ENCODE data around the gene PCSK5. TPM values are rescaled to one million over a fixed set of nuclear protein-coding genes. Genes with fewer than 3 reads are reported as not detected.

The PCSK5 gene
- total RNA-seq, 1 experiment from 2014 or later, result 7.5 TPM

GRCh38 chr9:75852746-75853145 lies 37.7 kb upstream of the PCSK5 start:
- Histone ChIP-seq H2BK120ac (ENCODE audit: low read depth, low read length, poor library complexity, severe bottlenecking) (no peak overlapping the region), H4K8ac (replicated peaks; ENCODE audit: insufficient read length, low read depth, low read length) (no peak overlapping the region)
- no peak overlapping the region for H3K27ac Mint-ChIP-seq

More at GRCh38 chr9:75852746-75853145, 37.7 kb upstream of the PCSK5 start:
- no peak overlapping the region for H3K18ac ChIP-seq (ENCODE audit: insufficient read length, low read depth, low read length)
- no peaks in the 10 kb centered on the region for H3K79me2 ChIP-seq (ENCODE audit: insufficient read depth, low read length)
- Mint-ChIP-seq H3K36me3 (ENCODE audit: insufficient read depth in 1 of 3, low read depth in 3 of 3) (no peaks in the 10 kb centered on the region), H3K4me3 (no peak overlapping the region), H3K27me3 (ENCODE audit: low read depth) (no peaks in the 10 kb centered on the region), H3K9me3 (no peaks in the 10 kb centered on the region), H3K4me1 (peaks cover 4 to 7% of the 10 kb centered on the region in 2 experiments; a peak in 3 of 4 replicates)
- no peak for DNase-seq
- H3K4me2 ChIP-seq (ENCODE audit: insufficient read depth, insufficient read length, low read length), result no peak overlapping the region
- no peak overlapping the region for H2AK5ac ChIP-seq (ENCODE audit: insufficient read length, low read length)
- H3T11ph ChIP-seq (ENCODE audit: low read length), result no peak overlapping the region
- no peaks in the 10 kb centered on the region for H3K23me2 ChIP-seq (ENCODE audit: insufficient read length, low read depth, low read length, poor library complexity, severe bottlenecking)
- WGBS (ENCODE audit: extremely low coverage, insufficient read length, low lambda C conversion rate), result no CpG with 5 or more reads among the region's 4 CpGs
- no peak overlapping the region for H2AFZ ChIP-seq (ENCODE audit: low read length)
- H2BK12ac ChIP-seq (ENCODE audit: insufficient read length, low read depth, low read length), result no peak overlapping the region
- H3K79me1 ChIP-seq (ENCODE audit: insufficient read depth, low read depth, low read length, poor library complexity, severe bottlenecking), result no peaks in the 10 kb centered on the region
- H3K27ac ChIP-seq (ENCODE audit: insufficient read length, low read depth, low read length), result no peak overlapping the region
- H4K20me1 ChIP-seq (ENCODE audit: control insufficient read depth, insufficient read depth, insufficient read length), result no peaks in the 10 kb centered on the region
- H2BK5ac ChIP-seq (ENCODE audit: insufficient read length, low read length), result no peak overlapping the region
- no peak overlapping the region for H4K91ac ChIP-seq (ENCODE audit: insufficient read length, low read depth, low read length)
- no peak for TF ChIP-seq CTCF (conservative IDR thresholded peaks at IDR 0.05)
- H3K56ac ChIP-seq (ENCODE audit: insufficient read length, low read depth, low read length), result no peak overlapping the region
- H3K9me3 ChIP-seq (ENCODE audit: control insufficient read depth, low read depth, low read length), result no peaks in the 10 kb centered on the region
- H2BK20ac ChIP-seq (ENCODE audit: low read depth, low read length, poor library complexity, severe bottlenecking), result no peak overlapping the region
- H3K27me3 ChIP-seq (ENCODE audit: insufficient read depth, low read length), result no peaks in the 10 kb centered on the region
- H3K14ac ChIP-seq (ENCODE audit: insufficient read depth, low read length), result no peak overlapping the region
- H4K5ac ChIP-seq (ENCODE audit: insufficient read length, low read depth, low read length), result no peak overlapping the region
- H3K4ac ChIP-seq (ENCODE audit: low read depth, low read length), result no peak overlapping the region
- no peak overlapping the region for H2BK15ac ChIP-seq (ENCODE audit: low read depth, low read length)
- H3K23ac ChIP-seq (ENCODE audit: insufficient read length, low read depth, low read length), result no peak overlapping the region
- H3K9ac ChIP-seq (ENCODE audit: extremely low read depth, insufficient read length, low read length), result no peak overlapping the region
- no peaks in the 10 kb centered on the region for H3K4me1 ChIP-seq (ENCODE audit: insufficient read depth, low read length)

Measured in H9 (cell line).